Measurements from ENCODE around the gene ZDHHC14.

Gene ZDHHC14

DNA sequence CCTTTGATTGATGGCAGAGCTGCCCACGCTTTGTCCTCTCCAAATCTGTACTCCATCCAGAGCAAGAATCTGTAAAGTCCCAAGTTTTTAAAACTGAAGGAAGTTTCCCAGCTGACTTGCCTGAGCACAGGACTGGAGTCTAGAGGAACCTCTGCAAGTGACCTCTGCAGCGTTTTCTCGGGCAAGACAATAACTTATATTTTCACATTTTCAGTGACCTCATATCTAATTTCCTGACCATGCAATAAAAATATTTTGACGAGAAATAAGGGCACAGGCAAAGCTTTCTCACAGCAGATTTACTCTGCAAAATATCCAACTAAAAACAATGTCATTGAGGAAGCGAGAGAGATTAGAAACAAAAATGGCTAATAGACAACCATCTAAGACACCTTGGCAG, 256.5 kb downstream of the ZDHHC14 start:
- no peak overlapping the region for H3K4me3 ChIP-seq (ENCODE audit: low read length in 2 of 2)
- H3K4me2 ChIP-seq (ENCODE audit: insufficient read depth, low read length, poor library complexity, severe bottlenecking) = no peak overlapping the region
- peaks cover 2 to 11% of the 10 kb centered on the region in 2 donors for H3K4me1 ChIP-seq (ENCODE audit: control insufficient read depth in 2 of 2, insufficient read depth in 1 of 2, low read depth in 1 of 2, low read length in 2 of 2)
- H2BK120ac ChIP-seq (ENCODE audit: low read depth, low read length) = no peak overlapping the region
- H2BK5ac ChIP-seq (ENCODE audit: low read length) = no peak overlapping the region
- no peaks in the 10 kb centered on the region for H3K9me3 ChIP-seq (replicated peaks in 1 of 2; ENCODE audit: control insufficient read depth in 2 of 2, insufficient read depth in 1 of 2, low read depth in 1 of 2, low read length in 2 of 2)
- H3K23ac ChIP-seq (ENCODE audit: low read depth, low read length, poor library complexity) = no peak overlapping the region
- no peak overlapping the region for H2BK12ac ChIP-seq (ENCODE audit: low read length)
- H3K27ac ChIP-seq (replicated peaks; ENCODE audit: low read length) = no peak overlapping the region
- no peaks in the 10 kb centered on the region for H3K36me3 ChIP-seq (replicated peaks in 1 of 2; ENCODE audit: control insufficient read depth in 2 of 2, insufficient read depth in 2 of 2, low read length in 2 of 2)
- H3K79me1 ChIP-seq (ENCODE audit: low read depth, low read length) = no peaks in the 10 kb centered on the region
- no peak overlapping the region for H3K18ac ChIP-seq (ENCODE audit: low read length)
- H2AFZ ChIP-seq (ENCODE audit: low read length) = peak overlapping the region; percentile 83
- no peak overlapping the region for H4K8ac ChIP-seq (ENCODE audit: low read depth, low read length)
- no peak overlapping the region for H3K14ac ChIP-seq (ENCODE audit: low read length)
- no peak overlapping the region for H4K91ac ChIP-seq (ENCODE audit: low read depth, low read length, poor library complexity)
- H2BK15ac ChIP-seq (ENCODE audit: low read length) = no peak overlapping the region
- WGBS, 2 donors (ENCODE audit: extremely low coverage in 2 of 2, insufficient read length in 2 of 2, insufficient replicate concordance in 1 of 2) = no CpG with 5 or more reads among the region's 5 CpGs
- no peak overlapping the region for H3K9ac ChIP-seq (ENCODE audit: low read depth, low read length, poor library complexity)
- no peak for DNase-seq (ENCODE audit: low spot score)
- no peak overlapping the region for H2AK5ac ChIP-seq (ENCODE audit: low read depth, low read length)
- H3K27me3 ChIP-seq (ENCODE audit: control insufficient read depth in 3 of 3, insufficient read depth in 3 of 3, low read depth in 1 of 3, low read length in 3 of 3) = peaks cover 0 to 1% (median 0%) of the 10 kb centered on the region in 3 experiments
- no peak overlapping the region for H3K4ac ChIP-seq (ENCODE audit: low read length)

DNA sequence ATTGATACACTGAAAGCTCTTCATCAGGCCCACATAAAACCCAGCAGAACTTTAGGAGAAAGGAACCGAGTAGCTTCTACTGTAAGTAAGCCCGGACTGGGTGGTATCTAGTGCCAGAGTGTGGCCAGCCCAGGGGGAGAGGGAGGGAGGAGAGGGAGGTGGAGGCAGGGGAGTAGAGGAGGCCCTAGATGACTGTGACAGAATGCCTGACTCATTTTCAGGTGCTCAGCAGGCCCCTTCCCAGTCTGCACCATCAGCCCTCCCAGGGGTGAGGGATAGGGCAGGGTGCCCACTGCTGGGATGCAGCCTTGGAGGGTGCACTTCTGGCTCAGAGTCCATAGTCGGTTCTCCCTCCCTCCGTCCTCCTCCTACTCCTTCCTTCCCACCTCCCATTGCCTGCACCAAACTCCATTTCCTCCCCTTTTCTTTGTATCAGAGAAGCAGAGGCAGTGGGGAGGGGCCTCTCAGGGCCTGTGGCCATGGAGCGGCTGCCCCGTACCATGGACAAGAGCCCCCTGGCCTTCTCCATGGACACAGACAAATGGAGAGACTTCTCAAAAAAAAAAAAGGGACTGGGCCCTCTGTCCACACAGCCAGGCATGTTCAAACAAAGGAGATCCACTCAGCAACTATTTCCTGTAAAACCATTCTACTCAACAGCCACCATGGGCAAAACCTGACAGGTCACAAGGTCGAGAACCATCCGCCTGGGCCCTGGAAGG, 257.1 kb downstream of the ZDHHC14 start:
- H3K27me3 ChIP-seq (ENCODE audit: control insufficient read depth in 3 of 3, insufficient read depth in 3 of 3, low read depth in 1 of 3, low read length in 3 of 3) = no peaks in the 10 kb centered on the region
- H3K36me3 ChIP-seq (replicated peaks in 1 of 2; ENCODE audit: control insufficient read depth in 2 of 2, insufficient read depth in 2 of 2, low read length in 2 of 2) = no peaks in the 10 kb centered on the region
- no peak overlapping the region for H4K91ac ChIP-seq (ENCODE audit: low read depth, low read length, poor library complexity)
- WGBS, 2 donors (ENCODE audit: extremely low coverage in 2 of 2, insufficient read length in 2 of 2, insufficient replicate concordance in 1 of 2) = no CpG with 5 or more reads among the region's 8 CpGs
- no peak overlapping the region for H3K14ac ChIP-seq (ENCODE audit: low read length)
- H3K9me3 ChIP-seq (replicated peaks in 1 of 2; ENCODE audit: control insufficient read depth in 2 of 2, insufficient read depth in 1 of 2, low read depth in 1 of 2, low read length in 2 of 2) = no peaks in the 10 kb centered on the region
- H2BK5ac ChIP-seq (ENCODE audit: low read length) = no peak overlapping the region
- no peak overlapping the region for H2AK5ac ChIP-seq (ENCODE audit: low read depth, low read length)
- H3K9ac ChIP-seq (ENCODE audit: low read depth, low read length, poor library complexity) = no peak overlapping the region
- no peak overlapping the region for H3K4me3 ChIP-seq (ENCODE audit: low read length in 2 of 2)
- no peak overlapping the region for H2BK12ac ChIP-seq (ENCODE audit: low read length)
- H2BK15ac ChIP-seq (ENCODE audit: low read length) = no peak overlapping the region
- DNase-seq (ENCODE audit: low spot score) = no peak
- H3K4ac ChIP-seq (ENCODE audit: low read length) = no peak overlapping the region
- H2BK120ac ChIP-seq (ENCODE audit: low read depth, low read length) = no peak overlapping the region
- H3K18ac ChIP-seq (ENCODE audit: low read length) = peak overlapping the region; percentile 59
- no peak overlapping the region for H3K4me2 ChIP-seq (ENCODE audit: insufficient read depth, low read length, poor library complexity, severe bottlenecking)
- H3K79me1 ChIP-seq (ENCODE audit: low read depth, low read length) = no peaks in the 10 kb centered on the region
- no peak overlapping the region for H3K27ac ChIP-seq (replicated peaks; ENCODE audit: low read length)
- peak overlapping the region; percentile 83 for H2AFZ ChIP-seq (ENCODE audit: low read length)
- no peak overlapping the region for H4K8ac ChIP-seq (ENCODE audit: low read depth, low read length)
- H3K4me1 ChIP-seq (ENCODE audit: control insufficient read depth in 2 of 2, insufficient read depth in 1 of 2, low read depth in 1 of 2, low read length in 2 of 2) = peaks cover 2 to 11% of the 10 kb centered on the region in 2 donors
- H3K23ac ChIP-seq (ENCODE audit: low read depth, low read length, poor library complexity) = no peak overlapping the region

DNA sequence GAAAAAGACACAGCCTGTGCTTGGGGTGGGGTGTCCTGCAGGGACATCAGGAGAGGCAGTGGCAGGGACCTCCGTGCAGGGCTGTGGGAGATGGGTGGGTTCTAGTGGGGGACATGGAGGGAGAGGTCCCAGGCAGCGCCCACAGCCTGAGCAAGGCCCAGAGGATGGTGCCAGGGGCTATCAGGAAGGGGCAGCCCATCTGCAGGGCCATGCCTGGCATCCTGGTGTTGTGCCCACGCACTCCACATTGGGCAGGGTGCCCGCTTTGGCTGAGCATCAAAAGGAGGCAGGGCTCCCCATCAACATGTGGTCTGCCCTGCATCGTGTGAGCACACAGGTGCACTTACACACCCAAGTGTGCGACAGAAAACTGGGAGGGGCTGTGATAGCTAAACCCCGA, 257.8 kb downstream of the ZDHHC14 start:
- no peak overlapping the region for H2BK5ac ChIP-seq (ENCODE audit: low read length)
- H3K9ac ChIP-seq (ENCODE audit: low read depth, low read length, poor library complexity) = peak overlapping the region; percentile 26
- H4K91ac ChIP-seq (ENCODE audit: low read depth, low read length, poor library complexity) = no peak overlapping the region
- H3K23ac ChIP-seq (ENCODE audit: low read depth, low read length, poor library complexity) = peak overlapping the region; percentile 8
- H3K4me3 ChIP-seq (ENCODE audit: low read length in 2 of 2) = no peak overlapping the region
- peak overlapping the region; percentile 29 for H2BK120ac ChIP-seq (ENCODE audit: low read depth, low read length)
- H3K27ac ChIP-seq (replicated peaks; ENCODE audit: low read length) = no peak overlapping the region
- no peak for DNase-seq (ENCODE audit: low spot score)
- H3K9me3 ChIP-seq (replicated peaks in 1 of 2; ENCODE audit: control insufficient read depth in 2 of 2, insufficient read depth in 1 of 2, low read depth in 1 of 2, low read length in 2 of 2) = no peaks in the 10 kb centered on the region
- no peak overlapping the region for H3K4me2 ChIP-seq (ENCODE audit: insufficient read depth, low read length, poor library complexity, severe bottlenecking)
- no peak overlapping the region for H3K4ac ChIP-seq (ENCODE audit: low read length)
- H3K4me1 ChIP-seq (ENCODE audit: control insufficient read depth in 2 of 2, insufficient read depth in 1 of 2, low read depth in 1 of 2, low read length in 2 of 2) = peaks cover 2 to 11% of the 10 kb centered on the region in 2 donors
- no peak overlapping the region for H4K8ac ChIP-seq (ENCODE audit: low read depth, low read length)
- H3K27me3 ChIP-seq (ENCODE audit: control insufficient read depth in 3 of 3, insufficient read depth in 3 of 3, low read depth in 1 of 3, low read length in 3 of 3) = no peaks in the 10 kb centered on the region
- no peak overlapping the region for H2BK12ac ChIP-seq (ENCODE audit: low read length)
- H3K14ac ChIP-seq (ENCODE audit: low read length) = no peak overlapping the region
- H2AK5ac ChIP-seq (ENCODE audit: low read depth, low read length) = peak overlapping the region; percentile 82
- H3K79me1 ChIP-seq (ENCODE audit: low read depth, low read length) = no peaks in the 10 kb centered on the region
- peak overlapping the region; percentile 27 for H3K18ac ChIP-seq (ENCODE audit: low read length)
- no CpG with 5 or more reads among the region's 7 CpGs for WGBS, 2 donors (ENCODE audit: extremely low coverage in 2 of 2, insufficient read length in 2 of 2, insufficient replicate concordance in 1 of 2)
- H2BK15ac ChIP-seq (ENCODE audit: low read length) = no peak overlapping the region
- H3K36me3 ChIP-seq (replicated peaks in 1 of 2; ENCODE audit: control insufficient read depth in 2 of 2, insufficient read depth in 2 of 2, low read length in 2 of 2) = no peaks in the 10 kb centered on the region
- H2AFZ ChIP-seq (ENCODE audit: low read length) = peak overlapping the region; percentile 83

DNA sequence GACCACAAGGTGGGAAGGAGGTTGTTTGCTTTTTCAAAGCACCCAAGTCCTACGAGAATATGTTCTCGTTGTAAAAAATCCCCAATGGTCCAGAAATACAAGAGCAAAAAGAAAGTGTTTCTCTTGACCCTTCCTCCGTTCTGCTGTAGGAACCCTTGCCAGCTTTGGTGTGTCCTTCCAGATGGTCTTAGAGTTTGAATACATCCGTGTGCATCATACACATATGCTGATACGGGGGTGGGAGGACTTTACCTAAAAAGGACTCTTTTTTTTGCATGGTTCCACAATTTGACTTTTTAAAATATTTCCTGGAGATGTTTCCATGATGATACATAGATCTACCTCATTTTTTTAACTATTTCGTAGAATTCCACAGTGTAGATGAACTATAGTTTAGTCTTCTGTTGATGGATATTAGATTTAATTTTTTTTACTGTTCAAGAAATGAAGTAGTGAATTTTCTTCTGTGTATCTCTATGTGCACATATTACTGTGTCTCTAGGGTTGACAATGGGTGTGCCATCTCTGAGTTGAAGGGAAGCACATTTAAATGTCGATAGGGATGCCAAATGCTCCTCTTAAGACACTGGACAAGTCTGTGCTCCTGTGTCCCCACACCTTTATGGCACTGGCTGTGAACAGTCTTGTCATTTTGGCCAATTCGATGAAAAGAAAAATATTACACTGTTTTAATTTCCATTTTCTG, 259.9 kb downstream of the ZDHHC14 start:
- no CpG with 5 or more reads among the region's 8 CpGs for WGBS, 2 donors (ENCODE audit: extremely low coverage in 2 of 2, insufficient read length in 2 of 2, insufficient replicate concordance in 1 of 2)
- H2AK5ac ChIP-seq (ENCODE audit: low read depth, low read length) = no peak overlapping the region
- no peaks in the 10 kb centered on the region for H3K36me3 ChIP-seq (replicated peaks in 1 of 2; ENCODE audit: control insufficient read depth in 2 of 2, insufficient read depth in 2 of 2, low read length in 2 of 2)
- no peak overlapping the region for H2BK5ac ChIP-seq (ENCODE audit: low read length)
- H2BK120ac ChIP-seq (ENCODE audit: low read depth, low read length) = no peak overlapping the region
- no peak overlapping the region for H3K4me3 ChIP-seq (ENCODE audit: low read length in 2 of 2)
- no peak overlapping the region for H4K91ac ChIP-seq (ENCODE audit: low read depth, low read length, poor library complexity)
- DNase-seq (ENCODE audit: low spot score) = no peak
- no peak overlapping the region for H3K4ac ChIP-seq (ENCODE audit: low read length)
- H4K8ac ChIP-seq (ENCODE audit: low read depth, low read length) = no peak overlapping the region
- H3K18ac ChIP-seq (ENCODE audit: low read length) = no peak overlapping the region
- H2AFZ ChIP-seq (ENCODE audit: low read length) = no peak overlapping the region
- H2BK15ac ChIP-seq (ENCODE audit: low read length) = no peak overlapping the region
- no peaks in the 10 kb centered on the region for H3K9me3 ChIP-seq (replicated peaks in 1 of 2; ENCODE audit: control insufficient read depth in 2 of 2, insufficient read depth in 1 of 2, low read depth in 1 of 2, low read length in 2 of 2)
- H3K27me3 ChIP-seq (ENCODE audit: control insufficient read depth in 3 of 3, insufficient read depth in 3 of 3, low read depth in 1 of 3, low read length in 3 of 3) = no peaks in the 10 kb centered on the region
- H3K23ac ChIP-seq (ENCODE audit: low read depth, low read length, poor library complexity) = no peak overlapping the region
- H3K14ac ChIP-seq (ENCODE audit: low read length) = no peak overlapping the region
- no peak overlapping the region for H3K9ac ChIP-seq (ENCODE audit: low read depth, low read length, poor library complexity)
- H3K79me1 ChIP-seq (ENCODE audit: low read depth, low read length) = no peaks in the 10 kb centered on the region
- peaks cover 2 to 11% of the 10 kb centered on the region in 2 donors for H3K4me1 ChIP-seq (ENCODE audit: control insufficient read depth in 2 of 2, insufficient read depth in 1 of 2, low read depth in 1 of 2, low read length in 2 of 2)
- no peak overlapping the region for H2BK12ac ChIP-seq (ENCODE audit: low read length)
- no peak overlapping the region for H3K27ac ChIP-seq (replicated peaks; ENCODE audit: low read length)
- no peak overlapping the region for H3K4me2 ChIP-seq (ENCODE audit: insufficient read depth, low read length, poor library complexity, severe bottlenecking)
